MM.1S (cell line): ENCODE results near the gene TRHDE.

Source experiments
- DNase-seq: peaks from one replicate; pipeline ENCODE4 v3.0.0-alpha.2; 2015
- H2AFZ ChIP-seq: fragments of 300-600 bp; sonication (generic); 2 replicates; pipeline ENCODE4 v1.6.0; 2016; ENCODE audit warnings: antibody characterized with exemption, low read length
- H3F3A ChIP-seq: fragments of 300-600 bp; sonication (generic); 2 replicates; pipeline ENCODE4 v1.6.1; 2016; ENCODE audit warnings: mild to moderate bottlenecking, antibody characterized with exemption, low read length, moderate library complexity, mixed read lengths; ENCODE audit not compliant: insufficient read depth
- H3K27ac ChIP-seq: fragments of 300-600 bp; sonication (generic); 2 replicates; pipeline ENCODE4 v1.5.1; 2016; ENCODE audit warnings: mild to moderate bottlenecking, low read length
- H3K27me3 ChIP-seq: fragments of 300-600 bp; sonication (generic); replicated peaks from 2 replicates; pipeline ENCODE4 v1.6.0; 2016; ENCODE audit warnings: low read length; ENCODE audit not compliant: insufficient read depth
- H3K36me3 ChIP-seq: fragments of 300-600 bp; sonication (generic); replicated peaks from 2 replicates; pipeline ENCODE4 v1.6.1; 2016; ENCODE audit warnings: mild to moderate bottlenecking, low read length, mixed read lengths; ENCODE audit not compliant: insufficient read depth
- H3K4me1 ChIP-seq: fragments of 300-600 bp; sonication (generic); 2 replicates; pipeline ENCODE4 v1.6.1; 2016; ENCODE audit warnings: low read length, mixed read lengths
- H3K4me2 ChIP-seq: fragments of 300-600 bp; sonication (generic); 2 replicates; pipeline ENCODE4 v1.6.0; 2016; ENCODE audit warnings: low read depth, low read length
- H3K4me3 ChIP-seq: fragments of 300-600 bp; sonication (generic); 2 replicates; pipeline ENCODE4 v1.5.1; 2016; ENCODE audit warnings: low read length, mixed read lengths
- H3K79me2 ChIP-seq: fragments of 300-600 bp; sonication (generic); 2 replicates; pipeline ENCODE4 v1.6.1; 2016; ENCODE audit warnings: mixed run types, low read length, mixed read lengths
- H3K9ac ChIP-seq: fragments of 300-600 bp; sonication (generic); 2 replicates; pipeline ENCODE4 v1.6.1; 2016; ENCODE audit warnings: low read length, mixed read lengths
- H3K9me2 ChIP-seq: fragments of 300-600 bp; sonication (generic); replicated peaks from 2 replicates; pipeline ENCODE4 v1.6.1; 2016; ENCODE audit warnings: mild to moderate bottlenecking, low read length, mixed read lengths; ENCODE audit not compliant: insufficient read depth
- H3K9me3 ChIP-seq: fragments of 300-600 bp; sonication (generic); replicated peaks from 2 replicates; pipeline ENCODE4 v1.6.1; 2016; ENCODE audit warnings: mild to moderate bottlenecking, low read length, mixed read lengths; ENCODE audit not compliant: insufficient read depth
- H4K20me1 ChIP-seq: fragments of 300-600 bp; sonication (generic); 2 replicates; pipeline ENCODE4 v1.6.1; 2016; ENCODE audit warnings: mild to moderate bottlenecking, low read length, moderate library complexity, mixed read lengths; ENCODE audit not compliant: insufficient read depth
- EZH2 ChIP-seq: fragments of 300-600 bp; sonication (generic); optimal IDR thresholded peaks from 2 replicates; pipeline ENCODE3; 2017; ENCODE audit warnings: low read depth, mild to moderate bottlenecking, antibody characterized with exemption, low read length, mixed read lengths
- EZH2phosphoT487 ChIP-seq: fragments of 300-600 bp; sonication (generic); IDR thresholded peaks from 2 replicates; pipeline ENCODE4 v1.6.1; 2018; ENCODE audit warnings: antibody characterized with exemption, low read length
- TF ChIP-seq, protein P1 (sequence below): fragments of 300-600 bp; sonication (generic); IDR thresholded peaks from 2 replicates; pipeline ENCODE4 v1.5.1; 2016; ENCODE audit warnings: antibody characterized with exemption, low read length, mixed read lengths

TRHDE gene, protein sequence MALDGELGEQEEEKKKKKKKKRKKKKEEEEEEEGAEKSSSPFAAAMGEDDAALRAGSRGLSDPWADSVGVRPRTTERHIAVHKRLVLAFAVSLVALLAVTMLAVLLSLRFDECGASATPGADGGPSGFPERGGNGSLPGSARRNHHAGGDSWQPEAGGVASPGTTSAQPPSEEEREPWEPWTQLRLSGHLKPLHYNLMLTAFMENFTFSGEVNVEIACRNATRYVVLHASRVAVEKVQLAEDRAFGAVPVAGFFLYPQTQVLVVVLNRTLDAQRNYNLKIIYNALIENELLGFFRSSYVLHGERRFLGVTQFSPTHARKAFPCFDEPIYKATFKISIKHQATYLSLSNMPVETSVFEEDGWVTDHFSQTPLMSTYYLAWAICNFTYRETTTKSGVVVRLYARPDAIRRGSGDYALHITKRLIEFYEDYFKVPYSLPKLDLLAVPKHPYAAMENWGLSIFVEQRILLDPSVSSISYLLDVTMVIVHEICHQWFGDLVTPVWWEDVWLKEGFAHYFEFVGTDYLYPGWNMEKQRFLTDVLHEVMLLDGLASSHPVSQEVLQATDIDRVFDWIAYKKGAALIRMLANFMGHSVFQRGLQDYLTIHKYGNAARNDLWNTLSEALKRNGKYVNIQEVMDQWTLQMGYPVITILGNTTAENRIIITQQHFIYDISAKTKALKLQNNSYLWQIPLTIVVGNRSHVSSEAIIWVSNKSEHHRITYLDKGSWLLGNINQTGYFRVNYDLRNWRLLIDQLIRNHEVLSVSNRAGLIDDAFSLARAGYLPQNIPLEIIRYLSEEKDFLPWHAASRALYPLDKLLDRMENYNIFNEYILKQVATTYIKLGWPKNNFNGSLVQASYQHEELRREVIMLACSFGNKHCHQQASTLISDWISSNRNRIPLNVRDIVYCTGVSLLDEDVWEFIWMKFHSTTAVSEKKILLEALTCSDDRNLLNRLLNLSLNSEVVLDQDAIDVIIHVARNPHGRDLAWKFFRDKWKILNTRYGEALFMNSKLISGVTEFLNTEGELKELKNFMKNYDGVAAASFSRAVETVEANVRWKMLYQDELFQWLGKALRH

DNA sequence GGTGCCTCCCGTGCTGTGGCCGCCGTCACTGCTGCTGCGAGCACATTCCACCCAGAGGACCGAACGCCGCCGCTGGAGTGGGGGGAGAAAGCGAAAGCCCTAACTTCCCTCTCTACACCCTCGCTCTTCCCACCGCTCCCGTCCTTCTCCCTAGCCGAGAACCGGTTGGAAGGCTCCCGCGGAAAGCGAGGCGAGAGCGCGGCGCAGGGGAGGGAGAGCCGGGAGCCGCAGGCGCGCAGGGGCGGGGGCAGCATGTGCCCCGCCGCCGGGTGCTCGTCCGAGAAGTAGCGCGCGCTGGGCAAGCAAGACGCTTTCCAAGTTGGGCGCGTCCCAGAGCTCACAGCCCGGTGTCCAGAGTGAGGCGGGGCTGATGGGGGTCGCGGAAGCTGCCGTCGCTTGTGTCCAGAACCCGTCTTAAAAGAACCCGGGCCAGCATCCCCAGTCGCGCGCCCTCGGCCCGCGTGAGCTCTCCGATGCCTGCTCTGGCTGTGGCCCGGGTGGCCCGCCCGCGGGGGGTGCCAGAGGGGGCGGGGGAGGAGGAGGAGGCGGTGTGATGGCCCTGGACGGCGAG, at the start of gene TRHDE:
Gene TRHDE (plus strand): TSS at position 280 of the 571 bp plus-strand sequence. CDS start 274 bp downstream, at position 554.
- Histone ChIP-seq H4K20me1 (no peaks in the 10 kb centered on the region), H3K4me1 (no peaks in the 10 kb centered on the region), H3K9ac (no peak within 1 kb of the TSS), H3F3A (no peaks in the 10 kb centered on the region), H3K4me2 (no peak within 1 kb of the TSS), H3K9me3 (no peaks in the 10 kb centered on the region), H3K27ac (no peak within 1 kb of the TSS), H3K79me2 (no peaks in the 10 kb centered on the region), H3K36me3 (no peaks in the 10 kb centered on the region), H3K4me3 (no peak within 1 kb of the TSS), H2AFZ (no peak within 1 kb of the TSS), H3K27me3 (no peaks in the 10 kb centered on the region), H3K9me2 (no peaks in the 10 kb centered on the region)
- DNase-seq: no peak
- TF ChIP-seq EZH2phosphoT487 (no peak), EZH2 (no peak)
- TF ChIP-seq, protein P1, sequence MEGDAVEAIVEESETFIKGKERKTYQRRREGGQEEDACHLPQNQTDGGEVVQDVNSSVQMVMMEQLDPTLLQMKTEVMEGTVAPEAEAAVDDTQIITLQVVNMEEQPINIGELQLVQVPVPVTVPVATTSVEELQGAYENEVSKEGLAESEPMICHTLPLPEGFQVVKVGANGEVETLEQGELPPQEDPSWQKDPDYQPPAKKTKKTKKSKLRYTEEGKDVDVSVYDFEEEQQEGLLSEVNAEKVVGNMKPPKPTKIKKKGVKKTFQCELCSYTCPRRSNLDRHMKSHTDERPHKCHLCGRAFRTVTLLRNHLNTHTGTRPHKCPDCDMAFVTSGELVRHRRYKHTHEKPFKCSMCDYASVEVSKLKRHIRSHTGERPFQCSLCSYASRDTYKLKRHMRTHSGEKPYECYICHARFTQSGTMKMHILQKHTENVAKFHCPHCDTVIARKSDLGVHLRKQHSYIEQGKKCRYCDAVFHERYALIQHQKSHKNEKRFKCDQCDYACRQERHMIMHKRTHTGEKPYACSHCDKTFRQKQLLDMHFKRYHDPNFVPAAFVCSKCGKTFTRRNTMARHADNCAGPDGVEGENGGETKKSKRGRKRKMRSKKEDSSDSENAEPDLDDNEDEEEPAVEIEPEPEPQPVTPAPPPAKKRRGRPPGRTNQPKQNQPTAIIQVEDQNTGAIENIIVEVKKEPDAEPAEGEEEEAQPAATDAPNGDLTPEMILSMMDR: no peak

DNA sequence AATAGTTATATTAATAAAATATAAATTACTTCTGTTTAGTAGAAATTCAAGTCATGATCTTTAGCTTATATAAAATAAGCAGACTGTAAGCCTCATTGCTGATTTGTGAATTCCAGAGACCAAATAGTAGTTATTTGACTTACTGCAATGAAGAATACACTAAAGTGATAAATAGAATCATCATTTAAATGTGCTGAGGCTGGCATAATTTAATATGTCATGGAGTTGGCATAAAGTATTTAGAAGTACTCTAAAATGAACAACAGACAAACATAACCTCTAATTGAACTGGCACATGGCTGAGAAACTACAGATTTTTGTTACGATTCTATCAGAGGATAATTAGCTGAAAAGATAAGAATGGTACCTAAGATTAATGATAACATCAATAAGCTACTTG, 45.7 kb upstream of the TRHDE start:
- Histone ChIP-seq H3K79me2 (no peaks in the 10 kb centered on the region), H3K9ac (no peak overlapping the region), H3K27me3 (no peaks in the 10 kb centered on the region), H3K36me3 (no peaks in the 10 kb centered on the region), H3K27ac (no peak overlapping the region), H4K20me1 (no peaks in the 10 kb centered on the region), H2AFZ (no peak overlapping the region), H3K9me3 (no peaks in the 10 kb centered on the region), H3K9me2 (no peaks in the 10 kb centered on the region), H3K4me1 (no peaks in the 10 kb centered on the region), H3K4me2 (no peak overlapping the region), H3K4me3 (no peak overlapping the region), H3F3A (no peaks in the 10 kb centered on the region)
- TF ChIP-seq, protein P1: no peak
- TF ChIP-seq EZH2 (no peak), EZH2phosphoT487 (no peak)
- DNase-seq: no peak

DNA sequence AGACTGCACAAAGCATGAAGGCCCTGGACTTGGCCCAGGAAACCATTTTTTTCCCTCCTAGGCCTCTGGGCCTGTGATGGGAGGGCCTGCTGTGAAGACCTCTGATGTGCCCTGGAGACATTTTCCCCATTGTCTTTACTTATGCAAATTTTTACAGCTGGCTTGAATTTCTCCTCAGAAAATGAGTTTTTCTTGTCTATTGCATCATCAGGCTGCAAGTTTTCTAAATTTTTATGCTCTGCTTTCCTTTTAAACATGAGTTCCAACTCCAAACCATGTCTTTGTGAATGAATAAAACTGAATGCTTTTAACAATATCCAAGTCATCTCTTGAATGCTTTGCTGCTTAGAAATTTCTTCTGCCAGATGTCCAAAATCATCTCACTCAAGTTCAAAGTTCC, 43.7 kb upstream of the TRHDE start:
- Histone ChIP-seq H3K4me2 (no peak overlapping the region), H3F3A (no peaks in the 10 kb centered on the region), H4K20me1 (no peaks in the 10 kb centered on the region), H3K9me2 (no peaks in the 10 kb centered on the region), H3K27ac (no peak overlapping the region), H3K79me2 (no peaks in the 10 kb centered on the region), H3K36me3 (no peaks in the 10 kb centered on the region), H3K9me3 (no peaks in the 10 kb centered on the region), H3K4me1 (no peaks in the 10 kb centered on the region), H3K27me3 (no peaks in the 10 kb centered on the region), H2AFZ (no peak overlapping the region), H3K4me3 (no peak overlapping the region), H3K9ac (no peak overlapping the region)
- TF ChIP-seq, protein P1: no peak
- TF ChIP-seq EZH2: no peak
- no peak for TF ChIP-seq EZH2phosphoT487
- DNase-seq: no peak
